GM12878 (cell line): Measurements from ENCODE around the gene PCBD1. TPM values are rescaled to one million over a fixed set of nuclear protein-coding genes. Genes with fewer than 3 reads are reported as not detected.

ENCODE experiments used
- ATAC-seq: fragments of 200-7000 bp; cut with Tn5 transposase; 3 replicates; pipeline ENCODE4 v1.9.1; 2020; ENCODE audit warnings: mild to moderate bottlenecking, moderate library complexity
- BruUV-seq: library from RNA; stranded (reverse); fragments of 400-500 nt; replicated peaks from 2 replicates; lab custom pipeline; 2021; lab: Mats Ljungman, UMichigan
- CTCF ChIA-PET: fragments of 300-600 bp; sonication (Branson Sonifier 250); formaldehyde crosslinking; extraction: SDS; loops from one replicate; lab custom pipeline; 2021; ENCODE audit warnings: inconsistent platforms; lab: Yijun Ruan, JAX
- POLR2A ChIA-PET: fragments of 350-600 bp; formaldehyde crosslinking; extraction: SDS; loops from one replicate; lab custom pipeline; 2021; ENCODE audit warnings: inconsistent platforms; lab: Charles Lee
- RAD21 ChIA-PET: fragments of 300-600 bp; sonication (Branson Sonifier 250); formaldehyde crosslinking; loops from one replicate; lab custom pipeline; 2023; ENCODE audit warnings: antibody characterized with exemption; ENCODE audit not compliant: unreplicated experiment; lab: Charles Lee
- SMC1A ChIA-PET: fragments of 300-600 bp; sonication (Branson Sonifier 250); formaldehyde crosslinking; loops from one replicate; lab custom pipeline; 2023; ENCODE audit not compliant: unreplicated experiment, uncharacterized antibody; lab: Charles Lee
- DNase-seq: peaks from one replicate; pipeline ENCODE4 v3.0.0-alpha.2; 2011; ENCODE audit warnings: low read depth, low spot score
- FAIRE-seq: peaks from 3 replicates; lab custom pipeline; 2011; peaks lifted over from hg19 to GRCh38; lab: Jason Lieb, UNC
- H2AFZ ChIP-seq: 2 replicates; pipeline ENCODE4 v1.6.0; 2011; ENCODE audit warnings: low read depth, low read length, control low read depth; ENCODE audit not compliant: control insufficient read depth
- H3K27ac ChIP-seq: 2 replicates; pipeline ENCODE4 v1.5.1; 2011; ENCODE audit warnings: control low read depth; ENCODE audit not compliant: control insufficient read depth, insufficient read depth
- H3K27me3 ChIP-seq, 2 experiments: replicated peaks in 1 of 2; 2 replicates each; pipeline versions ENCODE4 v1.6.0 to v1.6.1; 2011; ENCODE audit warnings: low read length in 1 of 2; ENCODE audit not compliant: control insufficient read depth in 2 of 2, insufficient read depth in 2 of 2
- H3K36me3 ChIP-seq, 2 experiments: 2 replicates each; pipeline ENCODE4 v1.5.1; 2011; ENCODE audit warnings: low read length in 1 of 2; ENCODE audit not compliant: control insufficient read depth in 2 of 2, insufficient read depth in 2 of 2
- H3K4me1 ChIP-seq: 2 replicates; pipeline ENCODE4 v1.6.1; 2011; ENCODE audit warnings: mild to moderate bottlenecking, low read length, moderate library complexity, mixed read lengths; ENCODE audit not compliant: control insufficient read depth, insufficient read depth
- H3K4me2 ChIP-seq: 2 replicates; pipeline ENCODE4 v1.6.0; 2011; ENCODE audit warnings: control low read depth; ENCODE audit not compliant: control insufficient read depth, insufficient read depth
- H3K4me3 ChIP-seq: fragments of 200-600 bp; sonication (generic); 2 replicates; pipeline ENCODE4 v1.5.1; 2016
- H3K79me2 ChIP-seq: 2 replicates; pipeline ENCODE4 v1.6.0; 2011; ENCODE audit warnings: low read length; ENCODE audit not compliant: control insufficient read depth, insufficient read depth
- H3K9ac ChIP-seq: 2 replicates; pipeline ENCODE4 v1.8.0; 2011; ENCODE audit warnings: low read length, control low read depth, mixed read lengths; ENCODE audit not compliant: control insufficient read depth, insufficient read depth
- H3K9me3 ChIP-seq: replicated peaks from 3 replicates; pipeline ENCODE4 v1.5.1; 2011; ENCODE audit warnings: mild to moderate bottlenecking, low read length; ENCODE audit not compliant: control insufficient read depth, insufficient read depth
- H4K20me1 ChIP-seq: 2 replicates; pipeline ENCODE4 v1.6.0; 2011; ENCODE audit not compliant: control insufficient read depth, insufficient read depth
- KAT2A ChIP-seq: conservative IDR thresholded peaks from 2 replicates; pipeline ENCODE4 v1.6.1; 2011; ENCODE audit warnings: low read depth, low read length; ENCODE audit not compliant: control insufficient read depth
- NBN ChIP-seq: fragments of 450-650 bp; IDR thresholded peaks from 2 replicates; pipeline ENCODE4 v1.6.1; 2016
- TAF1 ChIP-seq: IDR thresholded peaks from 2 replicates; pipeline ENCODE4 v1.6.1; 2011; ENCODE audit warnings: mild to moderate bottlenecking, low read depth, low read length, borderline replicate concordance
- TCF7 ChIP-seq: IDR thresholded peaks from 2 replicates; pipeline ENCODE4 v1.6.1; 2014; ENCODE audit warnings: antibody characterized with exemption, borderline replicate concordance
- ZNF24 ChIP-seq: fragments of 450-650 bp; IDR thresholded peaks from 2 replicates; pipeline ENCODE4 v1.6.1; 2017; ENCODE audit warnings: antibody characterized with exemption, mild to moderate bottlenecking
- WGBS: methylation state at CpG from one replicate; pipeline ENCODE4 v1.1.6; 2016; ENCODE audit warnings: low lambda C conversion rate; ENCODE audit not compliant: insufficient replicate concordance, insufficient coverage; ENCODE audit errors: missing lambda C conversion rate; 5-methylcytosine and 5-hydroxymethylcytosine counted together
- in situ Hi-C: fragments of 300-500 bp; cut with MboI; formaldehyde crosslinking; loops from 9 replicates; pipeline ENCODE4 v1.14.3; 2018; ENCODE audit warnings: mixed read lengths
- intact Hi-C: fragments of 100-400 bp; cut with micrococcal nuclease; formaldehyde crosslinking; loops from one replicate; pipeline ENCODE4 v1.14.2; 2022; ENCODE audit not compliant: unreplicated experiment
- polyA plus RNA-seq, 11 experiments: library from polyadenylated mRNA; depleted of rRNA in 4 of 11; unstranded in 6 of 11; stranded (reverse) in 5 of 11; fragments of >200 nt; fragmentation: Nextera tagmentation in 4 of 11; fragmentation: Illumina TruSeq in 1 of 11; extraction: Ambion mirVana in 4 of 11; extraction: Trizol in 1 of 11; gene quantifications; 1 replicate in 1 of 11; 2 replicates in 10 of 11; pipeline versions ENCODE4 v1.2.1 to v1.2.3, GENCODE V29; 2011 to 2016; ENCODE audit warnings: inconsistent platforms in 2 of 11, missing spikeins in 2 of 11, low read depth in 1 of 11
- total RNA-seq, 4 experiments: library from RNA; depleted of rRNA in 3 of 4; stranded (reverse); fragments of >200 nt in 3 of 4; fragmentation: Illumina TruSeq in 1 of 4; extraction: Trizol in 1 of 4; gene quantifications; 2 replicates each; pipeline versions ENCODE4 v1.2.1 to v1.2.3, GENCODE V29; 2013 to 2021
- TF ChIP-seq, protein P1 (sequence below): IDR thresholded peaks from 2 replicates; pipeline ENCODE4 v1.6.1; 2011; ENCODE audit warnings: borderline replicate concordance, low read depth, mild to moderate bottlenecking, moderate library complexity, low read length; ENCODE audit not compliant: insufficient read depth, poor library complexity, severe bottlenecking
- TF ChIP-seq, protein P2 (sequence below): fragments of 450-650 bp; IDR thresholded peaks from 2 replicates; pipeline ENCODE4 v1.6.1; 2016; ENCODE audit warnings: mild to moderate bottlenecking, moderate library complexity, borderline replicate concordance
- TF ChIP-seq, protein P3 (sequence below): fragments of 450-650 bp; IDR thresholded peaks from 2 replicates; pipeline ENCODE4 v1.6.1; 2017; ENCODE audit warnings: mild to moderate bottlenecking

PCBD1 gene
- total and polyA plus RNA-seq, 10 of the 15 experiments (the other 5 are each of a cell fraction or from before 2014, with no cell fraction given): 5.6 to 66.8 (median 34.2) TPM

DNA sequence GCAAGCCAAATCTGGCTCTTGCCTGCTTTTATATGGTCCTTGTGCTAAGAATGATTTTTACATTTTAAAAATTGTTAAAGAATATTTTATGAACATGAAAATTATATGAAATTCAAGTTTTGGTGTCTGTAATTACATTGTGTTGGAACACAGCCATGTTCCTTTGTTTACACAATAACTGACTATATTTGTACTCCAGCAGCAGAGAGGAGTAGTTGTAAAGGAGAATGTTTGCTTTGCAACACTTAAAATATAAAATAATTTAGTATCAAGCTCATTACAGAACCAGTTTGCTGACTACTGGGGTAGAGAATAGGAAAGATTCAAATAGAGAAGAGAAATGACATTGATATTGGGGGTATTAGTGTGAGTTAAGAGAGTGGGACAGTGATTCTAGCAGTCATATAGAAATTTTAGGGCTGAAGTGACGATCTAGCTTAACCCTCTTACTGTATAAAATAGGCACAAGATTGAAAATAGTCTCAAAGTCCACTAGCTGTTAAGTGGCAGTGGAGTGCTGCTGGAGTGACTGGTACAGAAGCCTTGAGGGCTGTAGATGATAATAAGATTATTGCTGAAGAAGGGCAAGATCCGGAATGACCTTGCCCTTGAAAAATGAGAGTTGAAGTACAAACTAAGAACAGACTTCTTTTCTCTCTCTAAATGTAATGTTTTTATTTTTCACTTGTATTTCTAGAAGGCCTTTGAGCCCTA is 44.4 kb downstream of the PCBD1 start:
- RAD21 ChIA-PET: no interaction called here
- H3K4me1 ChIP-seq: no peaks in the 10 kb centered on the region
- no peaks in the 10 kb centered on the region for H3K9me3 ChIP-seq
- no peak overlapping the region for H3K4me3 ChIP-seq
- BruUV-seq: no TSS peak
- SMC1A ChIA-PET: interaction anchor here (1.1 kb wide), 1 partner anchor 12 kb away, joined by 7 read pairs; no protein-coding TSS in a partner anchor
- H3K27me3 ChIP-seq: no peaks in the 10 kb centered on the region
- FAIRE-seq (no peak), DNase-seq (no peak), ATAC-seq (no peak)
- in situ Hi-C loops: no loop called here
- WGBS: 97% methylated on average over 2 of the region's 2 CpGs
- TF ChIP-seq NBN: no peak
- TF ChIP-seq, protein P1, sequence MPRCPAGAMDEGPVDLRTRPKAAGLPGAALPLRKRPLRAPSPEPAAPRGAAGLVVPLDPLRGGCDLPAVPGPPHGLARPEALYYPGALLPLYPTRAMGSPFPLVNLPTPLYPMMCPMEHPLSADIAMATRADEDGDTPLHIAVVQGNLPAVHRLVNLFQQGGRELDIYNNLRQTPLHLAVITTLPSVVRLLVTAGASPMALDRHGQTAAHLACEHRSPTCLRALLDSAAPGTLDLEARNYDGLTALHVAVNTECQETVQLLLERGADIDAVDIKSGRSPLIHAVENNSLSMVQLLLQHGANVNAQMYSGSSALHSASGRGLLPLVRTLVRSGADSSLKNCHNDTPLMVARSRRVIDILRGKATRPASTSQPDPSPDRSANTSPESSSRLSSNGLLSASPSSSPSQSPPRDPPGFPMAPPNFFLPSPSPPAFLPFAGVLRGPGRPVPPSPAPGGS: no peak
- TF ChIP-seq, protein P2, sequence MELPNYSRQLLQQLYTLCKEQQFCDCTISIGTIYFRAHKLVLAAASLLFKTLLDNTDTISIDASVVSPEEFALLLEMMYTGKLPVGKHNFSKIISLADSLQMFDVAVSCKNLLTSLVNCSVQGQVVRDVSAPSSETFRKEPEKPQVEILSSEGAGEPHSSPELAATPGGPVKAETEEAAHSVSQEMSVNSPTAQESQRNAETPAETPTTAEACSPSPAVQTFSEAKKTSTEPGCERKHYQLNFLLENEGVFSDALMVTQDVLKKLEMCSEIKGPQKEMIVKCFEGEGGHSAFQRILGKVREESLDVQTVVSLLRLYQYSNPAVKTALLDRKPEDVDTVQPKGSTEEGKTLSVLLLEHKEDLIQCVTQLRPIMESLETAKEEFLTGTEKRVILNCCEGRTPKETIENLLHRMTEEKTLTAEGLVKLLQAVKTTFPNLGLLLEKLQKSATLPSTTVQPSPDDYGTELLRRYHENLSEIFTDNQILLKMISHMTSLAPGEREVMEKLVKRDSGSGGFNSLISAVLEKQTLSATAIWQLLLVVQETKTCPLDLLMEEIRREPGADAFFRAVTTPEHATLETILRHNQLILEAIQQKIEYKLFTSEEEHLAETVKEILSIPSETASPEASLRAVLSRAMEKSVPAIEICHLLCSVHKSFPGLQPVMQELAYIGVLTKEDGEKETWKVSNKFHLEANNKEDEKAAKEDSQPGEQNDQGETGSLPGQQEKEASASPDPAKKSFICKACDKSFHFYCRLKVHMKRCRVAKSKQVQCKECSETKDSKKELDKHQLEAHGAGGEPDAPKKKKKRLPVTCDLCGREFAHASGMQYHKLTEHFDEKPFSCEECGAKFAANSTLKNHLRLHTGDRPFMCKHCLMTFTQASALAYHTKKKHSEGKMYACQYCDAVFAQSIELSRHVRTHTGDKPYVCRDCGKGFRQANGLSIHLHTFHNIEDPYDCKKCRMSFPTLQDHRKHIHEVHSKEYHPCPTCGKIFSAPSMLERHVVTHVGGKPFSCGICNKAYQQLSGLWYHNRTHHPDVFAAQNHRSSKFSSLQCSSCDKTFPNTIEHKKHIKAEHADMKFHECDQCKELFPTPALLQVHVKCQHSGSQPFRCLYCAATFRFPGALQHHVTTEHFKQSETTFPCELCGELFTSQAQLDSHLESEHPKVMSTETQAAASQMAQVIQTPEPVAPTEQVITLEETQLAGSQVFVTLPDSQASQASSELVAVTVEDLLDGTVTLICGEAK: no peak
- TF ChIP-seq TCF7: no peak
- TF ChIP-seq KAT2A: no peak
- TF ChIP-seq ZNF24: no peak
- TF ChIP-seq, protein P3, sequence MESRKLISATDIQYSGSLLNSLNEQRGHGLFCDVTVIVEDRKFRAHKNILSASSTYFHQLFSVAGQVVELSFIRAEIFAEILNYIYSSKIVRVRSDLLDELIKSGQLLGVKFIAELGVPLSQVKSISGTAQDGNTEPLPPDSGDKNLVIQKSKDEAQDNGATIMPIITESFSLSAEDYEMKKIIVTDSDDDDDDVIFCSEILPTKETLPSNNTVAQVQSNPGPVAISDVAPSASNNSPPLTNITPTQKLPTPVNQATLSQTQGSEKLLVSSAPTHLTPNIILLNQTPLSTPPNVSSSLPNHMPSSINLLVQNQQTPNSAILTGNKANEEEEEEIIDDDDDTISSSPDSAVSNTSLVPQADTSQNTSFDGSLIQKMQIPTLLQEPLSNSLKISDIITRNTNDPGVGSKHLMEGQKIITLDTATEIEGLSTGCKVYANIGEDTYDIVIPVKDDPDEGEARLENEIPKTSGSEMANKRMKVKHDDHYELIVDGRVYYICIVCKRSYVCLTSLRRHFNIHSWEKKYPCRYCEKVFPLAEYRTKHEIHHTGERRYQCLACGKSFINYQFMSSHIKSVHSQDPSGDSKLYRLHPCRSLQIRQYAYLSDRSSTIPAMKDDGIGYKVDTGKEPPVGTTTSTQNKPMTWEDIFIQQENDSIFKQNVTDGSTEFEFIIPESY: no peak
- TF ChIP-seq TAF1: no peak
- no peaks in the 10 kb centered on the region for H4K20me1 ChIP-seq
- CTCF ChIA-PET: no interaction called here
- H3K27ac ChIP-seq: no peak overlapping the region
- H3K79me2 ChIP-seq: no peaks in the 10 kb centered on the region
- no peak overlapping the region for H3K9ac ChIP-seq
- H2AFZ ChIP-seq: no peak overlapping the region
- POLR2A ChIA-PET: interaction anchor here (0.6 kb wide), 1 partner anchor 9 kb away, joined by 5 read pairs; no protein-coding TSS in a partner anchor
- no peaks in the 10 kb centered on the region for H3K36me3 ChIP-seq
- H3K4me2 ChIP-seq: no peak overlapping the region
- intact Hi-C loops: no loop called here
